Caco-2 (cell line): ENCODE results near the gene CHSY3. TPM values are rescaled to one million over a fixed set of nuclear protein-coding genes. Genes with fewer than 3 reads are reported as not detected.

ENCODE experiments used
- BruUV-seq: library from RNA; stranded (reverse); fragments of 400-500 nt; replicated peaks from 2 replicates; lab custom pipeline; 2021; lab: Mats Ljungman, UMichigan
- CTCF ChIA-PET: fragments of 300-600 bp; sonication (Branson Sonifier 250); formaldehyde crosslinking; loops from one replicate; lab custom pipeline; 2022; ENCODE audit warnings: antibody characterized with exemption; lab: Charles Lee
- POLR2A ChIA-PET: fragments of 300-600 bp; sonication (Branson Sonifier 250); formaldehyde crosslinking; loops from one replicate; lab custom pipeline; 2022; ENCODE audit warnings: antibody characterized with exemption; lab: Charles Lee
- DNase-seq, 2 experiments: peaks; one replicate each; pipeline versions ENCODE4 v3.0.0 to v3.0.0-alpha.2; 2020 to 2022
- H3K27me3 ChIP-seq: replicated peaks from 2 replicates; pipeline ENCODE4 v1.6.0; 2011; ENCODE audit warnings: low read length; ENCODE audit not compliant: control insufficient read depth, insufficient read depth
- H3K36me3 ChIP-seq: 2 replicates; pipeline ENCODE4 v1.5.1; 2011; ENCODE audit warnings: low read length; ENCODE audit not compliant: control insufficient read depth, insufficient read depth
- H3K4me1 ChIP-seq: fragments of 250-450 bp; sonication (Bioruptor Pico); 2 replicates; pipeline ENCODE4 v1.5.1; 2020; ENCODE audit warnings: mild to moderate bottlenecking
- H3K4me3 ChIP-seq: 2 replicates; pipeline ENCODE4 v1.5.1; 2011; ENCODE audit warnings: low read depth, mild to moderate bottlenecking, control low read depth, low read length
- H3K9me3 ChIP-seq: fragments of 250-450 bp; sonication (Bioruptor Pico); 2 replicates; pipeline ENCODE4 v1.5.1; 2020; ENCODE audit warnings: mild to moderate bottlenecking, moderate library complexity
- H3K27ac Mint-ChIP-seq: one replicate; pipeline ENCODE4 v1.8.0; 2022; ENCODE audit warnings: mixed read lengths; ENCODE audit not compliant: unreplicated experiment
- H3K27me3 Mint-ChIP-seq: one replicate; pipeline ENCODE4 v1.8.0; 2022; ENCODE audit warnings: mixed read lengths; ENCODE audit not compliant: insufficient read depth, unreplicated experiment
- H3K36me3 Mint-ChIP-seq: one replicate; pipeline ENCODE4 v1.8.0; 2022; ENCODE audit warnings: mild to moderate bottlenecking, mixed read lengths; ENCODE audit not compliant: insufficient read depth, unreplicated experiment
- H3K4me1 Mint-ChIP-seq: one replicate; pipeline ENCODE4 v1.8.0; 2022; ENCODE audit warnings: low read depth, mixed read lengths; ENCODE audit not compliant: unreplicated experiment
- H3K4me3 Mint-ChIP-seq: one replicate; pipeline ENCODE4 v1.8.0; 2022; ENCODE audit warnings: mild to moderate bottlenecking, moderate library complexity, mixed read lengths; ENCODE audit not compliant: unreplicated experiment
- H3K9me3 Mint-ChIP-seq: one replicate; pipeline ENCODE4 v1.8.0; 2022; ENCODE audit warnings: mixed read lengths; ENCODE audit not compliant: unreplicated experiment
- CTCF ChIP-seq, 2 experiments: fragments of 200-600 bp in 1 of 2; IDR thresholded peaks; 1 replicate in 1 of 2; 2 replicates in 1 of 2; pipeline versions ENCODE4 v1.5.1 to v1.8.0; 2011 to 2022; ENCODE audit warnings: antibody characterized with exemption in 1 of 2, control low read depth in 1 of 2, inconsistent platforms in 1 of 2, low read depth in 1 of 2, low read length in 1 of 2, mild to moderate bottlenecking in 1 of 2, moderate library complexity in 1 of 2; ENCODE audit not compliant: insufficient read depth in 1 of 2, severe bottlenecking in 1 of 2, unreplicated experiment in 1 of 2
- intact Hi-C: fragments of 100-400 bp; cut with micrococcal nuclease; formaldehyde crosslinking; loops from one replicate; pipeline ENCODE4 v1.10.0; 2022; ENCODE audit not compliant: unreplicated experiment
- total RNA-seq: library from RNA; stranded (reverse); gene quantifications from 2 replicates; pipeline ENCODE4 v1.2.3, GENCODE V29; 2022

The CHSY3 gene
- total RNA-seq, 1 experiment from 2014 or later: 0.32 TPM

GRCh38 chr5:130000460-130000859 lies 96.2 kb downstream of the CHSY3 start:
- H3K4me1 ChIP-seq: no peaks in the 10 kb centered on the region
- ChIA-PET POLR2A (no interaction called here), CTCF (no interaction called here)
- no peaks in the 10 kb centered on the region for H3K27me3 Mint-ChIP-seq
- no peaks in the 10 kb centered on the region for H3K36me3 ChIP-seq
- no peaks in the 10 kb centered on the region for H3K27me3 ChIP-seq
- no peaks in the 10 kb centered on the region for H3K36me3 Mint-ChIP-seq
- BruUV-seq: no TSS peak
- H3K27ac Mint-ChIP-seq: no peak overlapping the region
- intact Hi-C loops: no loop called here
- no peak for DNase-seq
- no peaks in the 10 kb centered on the region for H3K4me1 Mint-ChIP-seq
- TF ChIP-seq CTCF (IDR thresholded peaks at IDR 0.05; ENCODE audit: insufficient read depth in 1 of 2, low read depth in 1 of 2, low read length in 1 of 2, severe bottlenecking in 1 of 2, unreplicated experiment in 1 of 2): no peak
- H3K9me3 ChIP-seq: no peaks in the 10 kb centered on the region
- H3K4me3 Mint-ChIP-seq: no peak overlapping the region
- H3K9me3 Mint-ChIP-seq: no peaks in the 10 kb centered on the region
- H3K4me3 ChIP-seq: no peak overlapping the region

- no peaks in the 10 kb centered on the region for H3K36me3 ChIP-seq
- no peak overlapping the region for H3K4me3 ChIP-seq
- Mint-ChIP-seq H3K27ac (no peak overlapping the region), H3K9me3 (no peaks in the 10 kb centered on the region), H3K27me3 (no peaks in the 10 kb centered on the region), H3K4me3 (no peak overlapping the region), H3K4me1 (no peaks in the 10 kb centered on the region), H3K36me3 (no peaks in the 10 kb centered on the region)
- no peaks in the 10 kb centered on the region for H3K9me3 ChIP-seq
- CTCF ChIA-PET: no interaction called here
- no peak for TF ChIP-seq CTCF (IDR thresholded peaks at IDR 0.05; ENCODE audit: insufficient read depth in 1 of 2, low read depth in 1 of 2, low read length in 1 of 2, severe bottlenecking in 1 of 2, unreplicated experiment in 1 of 2)
- no peak for DNase-seq
- no peaks in the 10 kb centered on the region for H3K4me1 ChIP-seq
- H3K27me3 ChIP-seq: no peaks in the 10 kb centered on the region
- intact Hi-C loops: no loop called here
- POLR2A ChIA-PET: no interaction called here
- BruUV-seq: no TSS peak
Measured at GRCh38 chr5:130002183-130002582, 97.9 kb downstream of the CHSY3 start.

- no peak overlapping the region for H3K4me3 Mint-ChIP-seq
- no peak overlapping the region for H3K27ac Mint-ChIP-seq
- H3K27me3 Mint-ChIP-seq: no peaks in the 10 kb centered on the region
- no peaks in the 10 kb centered on the region for H3K9me3 ChIP-seq
- no peak for DNase-seq
- H3K36me3 Mint-ChIP-seq: no peaks in the 10 kb centered on the region
- H3K4me1 ChIP-seq: no peaks in the 10 kb centered on the region
- H3K4me1 Mint-ChIP-seq: no peaks in the 10 kb centered on the region
- TF ChIP-seq CTCF (IDR thresholded peaks at IDR 0.05; ENCODE audit: insufficient read depth in 1 of 2, low read depth in 1 of 2, low read length in 1 of 2, severe bottlenecking in 1 of 2, unreplicated experiment in 1 of 2): no peak
- intact Hi-C loops: no loop called here
- CTCF ChIA-PET: no interaction called here
- H3K27me3 ChIP-seq: no peaks in the 10 kb centered on the region
- H3K9me3 Mint-ChIP-seq: no peaks in the 10 kb centered on the region
- BruUV-seq: no TSS peak
- no peaks in the 10 kb centered on the region for H3K36me3 ChIP-seq
- no peak overlapping the region for H3K4me3 ChIP-seq
- POLR2A ChIA-PET: no interaction called here
Measured at GRCh38 chr5:130002876-130003275, 98.6 kb downstream of the CHSY3 start.
